WTC11 (cell line): ENCODE measurements around the gene CD72.

ENCODE experiments used
- ATF3 ChIP-seq: sonication (generic); formaldehyde crosslinking; conservative IDR thresholded peaks from 2 replicates; pipeline ENCODE4 v1.8.1; 2022; ENCODE audit warnings: mild to moderate bottlenecking, missing genetic modification reagents
- CTCF ChIP-seq: fragments of 200-600 bp; IDR thresholded peaks from 2 replicates; pipeline ENCODE4 v1.8.0; 2022; ENCODE audit warnings: antibody characterized with exemption
- NR2C2 ChIP-seq: sonication (generic); formaldehyde crosslinking; IDR thresholded peaks from 2 replicates; pipeline ENCODE4 v1.8.0; 2022; ENCODE audit warnings: mild to moderate bottlenecking, missing genetic modification reagents
- TCF7 ChIP-seq: sonication (generic); formaldehyde crosslinking; IDR thresholded peaks from 2 replicates; pipeline ENCODE4 v1.8.0; 2022; ENCODE audit warnings: mild to moderate bottlenecking, low read depth, missing genetic modification reagents, moderate library complexity
- TEAD1 ChIP-seq: sonication (generic); formaldehyde crosslinking; IDR thresholded peaks from 2 replicates; pipeline ENCODE4 v1.8.0; 2022; ENCODE audit warnings: mild to moderate bottlenecking, missing genetic modification reagents
- ZBTB43 ChIP-seq: sonication (generic); formaldehyde crosslinking; IDR thresholded peaks from 2 replicates; pipeline ENCODE4 v1.8.1; 2023; ENCODE audit warnings: mild to moderate bottlenecking, missing genetic modification reagents

GRCh38 chr9:35615981-35616680 lies 2.1 kb downstream of the CD72 start:
- no peak for TF ChIP-seq CTCF
- no peak for TF ChIP-seq ATF3 (CRISPR knock-in tag)
- TF ChIP-seq TCF7 (CRISPR knock-in tag), result no peak
- no peak for TF ChIP-seq NR2C2 (CRISPR knock-in tag)
- TF ChIP-seq TEAD1, result no peak
- TF ChIP-seq ZBTB43 (CRISPR knock-in tag), result no peak
